Peyer's patch (tissue), 4 donors: Measurements from ENCODE around the gene CDH26. TPM values are rescaled to one million over a fixed set of nuclear protein-coding genes. Genes with fewer than 3 reads are reported as not detected.

Experiments
- DNase-seq, 3 donors: peaks; one replicate each; pipeline ENCODE4 v3.0.0-alpha.2; 2017 to 2019
- H3K27ac ChIP-seq, 4 donors: fragments of 200-600 bp; sonication (generic); one replicate each; pipeline ENCODE4 v1.5.1; 2016 to 2019
- H3K27me3 ChIP-seq, 2 donors: fragments of 200-600 bp; sonication (generic); one replicate each; pipeline ENCODE4 v1.5.1; 2019
- H3K36me3 ChIP-seq, 3 donors: fragments of 200-600 bp; sonication (generic); one replicate each; pipeline ENCODE4 v1.5.1; 2016 to 2019
- H3K4me1 ChIP-seq, 4 donors: fragments of 200-600 bp; sonication (generic); one replicate each; pipeline ENCODE4 v1.5.1; 2016 to 2019
- H3K4me3 ChIP-seq, 4 donors: fragments of 200-600 bp; sonication (generic); 1 replicate in 3 of 4; 2 replicates in 1 of 4; pipeline ENCODE4 v1.5.1; 2016 to 2019; ENCODE audit warnings: mild to moderate bottlenecking in 1 of 4
- H3K9me3 ChIP-seq, 4 donors: fragments of 200-600 bp; sonication (generic); one replicate each; pipeline ENCODE4 v1.5.1; 2016 to 2019; ENCODE audit warnings: mild to moderate bottlenecking in 1 of 4
- POLR2A ChIP-seq, 2 donors: fragments of 450-650 bp; IDR thresholded peaks; one replicate each; pipeline ENCODE4 v1.5.1; 2017; ENCODE audit warnings: antibody characterized with exemption in 2 of 2, mild to moderate bottlenecking in 2 of 2, moderate library complexity in 2 of 2
- total RNA-seq, 4 donors: library from RNA; depleted of rRNA; stranded (reverse); fragments of >200 nt; gene quantifications; one replicate each; pipeline ENCODE4 v1.1.0, GENCODE V29; 2016
- TF ChIP-seq, protein P1 (sequence below), 6 experiments: fragments of 450-650 bp in 4 of 6; fragments of 200-600 bp in 2 of 6; sonication (generic) in 1 of 6; IDR thresholded peaks; one replicate each; pipeline ENCODE4 v1.5.1; 2017 to 2019; ENCODE audit warnings: antibody characterized with exemption in 6 of 6, mild to moderate bottlenecking in 3 of 6, moderate library complexity in 1 of 6

The CDH26 gene
- total RNA-seq: 1 to 10 TPM in 3 of 4 donors, under 1 TPM in 1; 0.88 to 9.8 (median 2.1) TPM

DNA sequence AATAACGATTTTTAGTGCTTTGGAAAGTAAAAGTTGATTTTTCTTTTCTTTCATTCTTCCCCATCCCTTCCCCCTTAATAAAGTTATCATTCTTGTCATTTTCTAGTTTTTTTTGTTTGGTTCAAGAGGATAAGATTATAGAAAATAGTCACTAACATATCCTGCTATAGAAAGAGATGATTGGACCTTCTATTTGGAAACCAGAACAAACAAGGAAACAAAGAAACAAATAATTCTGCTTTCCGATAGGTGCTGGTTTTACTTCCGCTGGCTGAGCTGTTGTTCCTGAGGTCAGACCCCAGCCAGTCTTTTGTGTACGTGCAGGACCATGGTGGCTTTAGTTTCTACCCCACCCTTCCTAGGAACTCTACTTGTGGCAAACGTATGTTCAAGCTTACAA, at the start of gene CDH26:
TSS of gene CDH26 (plus strand) at position 301 of the 400 bp plus-strand sequence. CDS start 304 bp downstream, outside the sequence.
- Histone ChIP-seq H3K4me3 (no peak within 1 kb of the TSS), H3K36me3 (no peaks in the 10 kb centered on the region), H3K27ac (no peak within 1 kb of the TSS), H3K27me3 (no peaks in the 10 kb centered on the region), H3K9me3 (no peaks in the 10 kb centered on the region), H3K4me1 (no peaks in the 10 kb centered on the region)
- no peak for DNase-seq
- TF ChIP-seq, protein P1, sequence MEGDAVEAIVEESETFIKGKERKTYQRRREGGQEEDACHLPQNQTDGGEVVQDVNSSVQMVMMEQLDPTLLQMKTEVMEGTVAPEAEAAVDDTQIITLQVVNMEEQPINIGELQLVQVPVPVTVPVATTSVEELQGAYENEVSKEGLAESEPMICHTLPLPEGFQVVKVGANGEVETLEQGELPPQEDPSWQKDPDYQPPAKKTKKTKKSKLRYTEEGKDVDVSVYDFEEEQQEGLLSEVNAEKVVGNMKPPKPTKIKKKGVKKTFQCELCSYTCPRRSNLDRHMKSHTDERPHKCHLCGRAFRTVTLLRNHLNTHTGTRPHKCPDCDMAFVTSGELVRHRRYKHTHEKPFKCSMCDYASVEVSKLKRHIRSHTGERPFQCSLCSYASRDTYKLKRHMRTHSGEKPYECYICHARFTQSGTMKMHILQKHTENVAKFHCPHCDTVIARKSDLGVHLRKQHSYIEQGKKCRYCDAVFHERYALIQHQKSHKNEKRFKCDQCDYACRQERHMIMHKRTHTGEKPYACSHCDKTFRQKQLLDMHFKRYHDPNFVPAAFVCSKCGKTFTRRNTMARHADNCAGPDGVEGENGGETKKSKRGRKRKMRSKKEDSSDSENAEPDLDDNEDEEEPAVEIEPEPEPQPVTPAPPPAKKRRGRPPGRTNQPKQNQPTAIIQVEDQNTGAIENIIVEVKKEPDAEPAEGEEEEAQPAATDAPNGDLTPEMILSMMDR (IDR thresholded peaks at IDR 0.05): no peak
- no peak for TF ChIP-seq POLR2A (IDR thresholded peaks at IDR 0.05)

DNA sequence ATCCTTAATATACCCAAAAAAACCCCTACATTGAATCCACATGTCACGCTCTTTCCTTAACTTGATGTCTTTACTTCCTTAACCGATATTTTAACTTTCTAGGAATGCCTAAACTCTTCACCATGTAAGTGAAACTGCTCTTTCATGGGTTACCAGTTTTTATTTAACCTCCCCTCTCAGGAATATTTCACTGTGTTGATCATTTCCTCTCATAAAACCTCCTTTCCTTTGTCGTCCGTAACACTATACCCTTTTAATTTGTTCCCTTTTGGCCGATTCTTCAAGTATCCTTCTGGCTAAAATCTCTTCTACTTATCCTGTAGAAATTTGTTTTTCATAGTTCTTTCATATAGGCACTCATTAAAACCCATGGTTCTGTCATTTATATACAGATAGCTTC, 49.4 kb upstream of the CDH26 start:
- no peak overlapping the region for H3K27ac ChIP-seq
- no peaks in the 10 kb centered on the region for H3K27me3 ChIP-seq
- no peak overlapping the region for H3K4me3 ChIP-seq
- TF ChIP-seq, protein P1 (IDR thresholded peaks at IDR 0.05): no peak
- no peak for TF ChIP-seq POLR2A (IDR thresholded peaks at IDR 0.05)
- no peak for DNase-seq
- H3K9me3 ChIP-seq: no peaks in the 10 kb centered on the region
- no peaks in the 10 kb centered on the region for H3K36me3 ChIP-seq
- H3K4me1 ChIP-seq: no peaks in the 10 kb centered on the region

DNA sequence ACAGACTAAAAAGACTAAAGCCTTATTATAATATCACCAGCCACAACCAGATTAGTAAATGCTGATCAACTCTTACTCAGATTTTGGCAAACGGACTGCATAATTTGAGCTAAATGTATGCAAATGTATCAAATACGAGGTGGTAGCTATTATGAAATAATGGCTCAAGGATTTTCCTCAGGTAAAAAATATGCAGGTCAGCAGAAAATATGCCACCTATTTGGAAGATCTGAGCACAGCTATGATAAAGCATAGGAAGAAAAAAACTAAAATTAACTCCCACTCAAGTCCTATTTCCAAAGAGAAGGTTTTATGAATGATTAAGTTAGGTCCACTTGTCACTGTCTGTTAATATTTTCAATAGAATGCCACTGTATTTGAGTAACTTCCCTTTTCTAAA, 47.2 kb upstream of the CDH26 start:
- Histone ChIP-seq H3K27ac (no peak overlapping the region), H3K9me3 (no peaks in the 10 kb centered on the region), H3K36me3 (no peaks in the 10 kb centered on the region), H3K4me3 (no peak overlapping the region), H3K27me3 (no peaks in the 10 kb centered on the region), H3K4me1 (no peaks in the 10 kb centered on the region)
- no peak for DNase-seq
- no peak for TF ChIP-seq POLR2A (IDR thresholded peaks at IDR 0.05)
- TF ChIP-seq, protein P1 (IDR thresholded peaks at IDR 0.05): no peak

DNA sequence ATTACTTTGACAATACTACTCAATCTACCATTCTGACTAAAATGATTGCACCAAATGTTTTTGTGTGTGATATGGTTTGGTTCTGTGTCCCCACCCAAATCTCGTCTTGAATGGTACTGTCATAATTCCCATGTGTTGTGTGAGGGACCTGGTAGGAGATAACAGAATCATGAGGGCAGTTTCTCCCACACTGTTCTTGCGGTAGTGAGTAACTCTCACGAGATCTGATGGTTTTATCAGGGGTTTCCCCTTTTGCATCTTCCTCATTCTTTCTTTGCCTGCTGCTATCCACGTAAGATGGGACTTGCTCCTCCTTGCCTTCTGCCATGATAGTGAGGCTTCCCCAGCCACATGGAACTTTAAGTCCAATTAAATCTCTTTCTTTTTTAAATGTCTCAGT, 45.6 kb upstream of the CDH26 start:
- TF ChIP-seq POLR2A (IDR thresholded peaks at IDR 0.05): no peak
- TF ChIP-seq, protein P1 (IDR thresholded peaks at IDR 0.05): no peak
- DNase-seq: no peak
- Histone ChIP-seq H3K27me3 (no peaks in the 10 kb centered on the region), H3K27ac (no peak overlapping the region), H3K9me3 (no peaks in the 10 kb centered on the region), H3K36me3 (no peaks in the 10 kb centered on the region), H3K4me1 (no peaks in the 10 kb centered on the region), H3K4me3 (no peak overlapping the region)

DNA sequence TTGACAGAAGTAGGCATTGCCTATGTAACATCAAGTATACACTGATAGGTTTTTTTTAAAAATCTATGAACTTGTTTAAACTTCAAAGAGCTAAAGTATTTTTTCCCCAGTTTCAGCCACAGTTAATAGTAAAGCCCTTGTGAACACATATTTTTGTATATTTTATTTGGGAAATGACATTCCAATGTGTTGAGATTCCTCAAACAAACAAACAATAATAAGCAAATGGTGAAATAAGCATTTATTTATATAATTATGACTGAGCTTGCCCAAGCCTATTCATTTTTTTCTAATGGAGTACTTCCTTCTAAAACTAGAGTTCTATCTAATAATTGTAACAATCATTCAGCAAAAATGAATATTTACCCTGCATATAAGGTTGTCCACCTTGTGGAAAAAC, 37.3 kb upstream of the CDH26 start:
- Histone ChIP-seq H3K36me3 (no peaks in the 10 kb centered on the region), H3K27ac (no peak overlapping the region), H3K4me3 (no peak overlapping the region), H3K9me3 (no peaks in the 10 kb centered on the region), H3K27me3 (no peaks in the 10 kb centered on the region), H3K4me1 (no peaks in the 10 kb centered on the region)
- DNase-seq: no peak
- TF ChIP-seq POLR2A (IDR thresholded peaks at IDR 0.05): no peak
- TF ChIP-seq, protein P1 (IDR thresholded peaks at IDR 0.05): no peak

DNA sequence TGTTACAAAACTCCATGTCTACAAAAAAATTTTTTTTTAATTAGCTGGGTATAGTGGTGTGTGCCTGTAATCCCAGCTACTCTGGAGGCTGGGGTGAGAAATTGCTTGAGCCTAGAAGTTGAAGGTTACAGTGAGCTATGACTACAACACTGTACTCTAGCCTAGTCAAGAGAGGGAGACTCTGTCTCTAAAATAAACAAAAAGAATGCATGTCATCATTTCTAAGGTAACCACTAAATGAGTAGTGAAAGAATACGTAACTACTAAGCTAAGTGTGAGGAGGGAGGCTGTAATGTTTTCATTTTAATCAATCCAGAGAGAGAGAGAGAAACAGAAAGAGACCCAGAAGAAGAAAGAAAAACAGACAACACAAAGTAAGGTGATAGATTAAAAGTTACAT, 34.7 kb upstream of the CDH26 start:
- Histone ChIP-seq H3K4me1 (no peaks in the 10 kb centered on the region), H3K27me3 (no peaks in the 10 kb centered on the region), H3K27ac (no peak overlapping the region), H3K4me3 (no peak overlapping the region), H3K9me3 (no peaks in the 10 kb centered on the region), H3K36me3 (no peaks in the 10 kb centered on the region)
- TF ChIP-seq POLR2A (IDR thresholded peaks at IDR 0.05): no peak
- TF ChIP-seq, protein P1 (IDR thresholded peaks at IDR 0.05): no peak
- no peak for DNase-seq
